HEK293T (cell line): ENCODE data around the gene FXYD7.

Experiments
- CTBP1 ChIP-seq: fragments of 450-650 bp; IDR thresholded peaks from 2 replicates; pipeline ENCODE4 v1.6.1; 2016; ENCODE audit warnings: borderline replicate concordance
- FOXA1 ChIP-seq: fragments of 450-650 bp; IDR thresholded peaks from 2 replicates; pipeline ENCODE4 v1.6.1; 2016; ENCODE audit warnings: mild to moderate bottlenecking
- FOXM1 ChIP-seq: fragments of 450-650 bp; IDR thresholded peaks from 2 replicates; pipeline ENCODE4 v1.6.1; 2017; ENCODE audit warnings: mild to moderate bottlenecking, borderline replicate concordance
- HDGF ChIP-seq: fragments of 450-650 bp; IDR thresholded peaks from 2 replicates; pipeline ENCODE4 v1.6.1; 2017; ENCODE audit warnings: antibody characterized with exemption, borderline replicate concordance
- LEF1 ChIP-seq: fragments of 450-650 bp; IDR thresholded peaks from 2 replicates; pipeline ENCODE4 v1.6.1; 2017; ENCODE audit warnings: mild to moderate bottlenecking, borderline replicate concordance
- TARDBP ChIP-seq: fragments of 450-650 bp; IDR thresholded peaks from 2 replicates; pipeline ENCODE4 v1.6.1; 2016
- ZNF384 ChIP-seq: fragments of 450-650 bp; IDR thresholded peaks from 2 replicates; pipeline ENCODE4 v1.6.1; 2016

DNA sequence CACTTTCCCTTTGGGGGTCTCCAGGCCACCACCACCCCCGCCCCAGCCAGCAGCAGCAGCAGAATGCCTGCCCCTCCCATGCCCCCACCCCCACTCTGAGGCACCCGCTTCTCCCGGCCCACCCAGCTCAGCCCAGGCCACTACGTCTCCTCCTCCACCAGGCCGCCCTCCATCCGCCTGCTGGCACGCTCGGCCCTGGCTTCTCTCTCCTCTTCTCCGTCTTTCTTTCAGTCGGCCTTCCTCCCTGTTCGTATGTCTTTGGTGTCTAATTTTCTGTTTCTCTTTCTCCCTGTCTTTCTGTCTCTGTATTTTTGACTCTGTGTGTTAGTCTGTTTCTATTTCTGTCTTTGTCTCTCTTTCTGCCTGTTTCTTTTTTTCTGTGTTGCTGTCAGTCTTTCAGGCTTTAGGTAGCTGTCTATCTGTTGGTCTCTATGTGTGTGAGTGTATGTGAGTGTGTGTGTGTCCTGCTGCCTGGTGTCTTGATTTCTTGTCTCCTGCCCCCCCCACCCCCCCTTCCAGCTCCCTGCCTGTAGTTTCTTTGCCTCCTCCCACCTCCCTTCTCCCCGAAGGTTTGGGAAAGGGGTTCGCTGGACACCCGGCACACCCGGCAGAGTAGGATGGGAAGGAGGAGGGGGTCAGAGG lies 8.3 kb upstream of the FXYD7 start, which contains the start of gene LGI4:
- TF ChIP-seq FOXM1, result no peak
- no peak for TF ChIP-seq HDGF
- no peak for TF ChIP-seq LEF1
- no peak for TF ChIP-seq FOXA1
- TF ChIP-seq CTBP1, result no peak
- TF ChIP-seq TARDBP, result no peak
- TF ChIP-seq ZNF384, result no peak
